GM18519 (cell line): ENCODE measurements around the gene BCAS3.

Source experiments
- ATAC-seq: cut with Tn5 transposase; IDR thresholded peaks from one replicate; pipeline ENCODE4 v1.9.1; 2021; ENCODE audit warnings: mild to moderate bottlenecking, moderate library complexity; ENCODE audit not compliant: unreplicated experiment, low FRiP score

Gene BCAS3

DNA sequence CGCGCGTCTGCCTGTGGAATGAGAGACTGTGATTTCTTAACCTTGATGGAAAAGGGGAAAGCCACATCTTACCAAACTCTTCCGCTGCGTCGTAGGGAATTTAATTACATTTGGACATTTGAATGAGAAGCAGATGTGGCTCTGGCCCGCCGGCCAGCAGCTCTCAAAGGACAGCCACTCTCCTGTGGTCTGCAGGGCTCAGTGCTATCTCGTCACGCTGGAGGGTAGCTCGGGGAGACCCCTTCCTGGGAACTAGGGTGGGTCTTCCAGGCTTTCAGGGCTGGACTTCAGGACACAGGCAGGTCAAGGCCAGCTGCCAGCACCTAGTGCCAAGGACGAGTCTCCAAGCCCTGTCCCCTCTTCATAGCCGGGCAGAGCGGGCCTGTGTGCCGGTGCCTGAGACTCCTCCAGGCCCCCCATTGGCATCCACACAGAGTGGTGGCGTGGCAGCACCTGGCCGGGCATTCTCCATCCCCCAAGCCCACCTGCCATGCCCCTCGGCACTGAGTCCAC, 706.1 kb downstream of the BCAS3 start:
- no peak for ATAC-seq

DNA sequence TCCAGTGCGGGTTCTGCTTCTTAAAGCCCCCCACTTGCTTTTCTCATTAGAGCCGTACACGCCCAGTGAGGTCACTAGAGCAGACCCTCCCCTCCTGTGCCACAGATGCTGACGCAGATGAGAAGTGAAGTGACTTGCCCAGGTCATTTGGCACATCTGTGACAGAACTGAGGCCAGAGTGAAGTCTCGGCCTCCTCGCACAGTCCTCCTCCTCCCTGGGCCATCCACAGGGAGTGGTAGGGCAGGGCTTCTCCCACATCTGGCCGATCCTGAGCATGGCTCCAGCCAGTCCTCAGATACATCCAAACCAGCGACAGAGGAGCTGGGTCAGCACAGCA, 706.7 kb downstream of the BCAS3 start:
- ATAC-seq = no peak

DNA sequence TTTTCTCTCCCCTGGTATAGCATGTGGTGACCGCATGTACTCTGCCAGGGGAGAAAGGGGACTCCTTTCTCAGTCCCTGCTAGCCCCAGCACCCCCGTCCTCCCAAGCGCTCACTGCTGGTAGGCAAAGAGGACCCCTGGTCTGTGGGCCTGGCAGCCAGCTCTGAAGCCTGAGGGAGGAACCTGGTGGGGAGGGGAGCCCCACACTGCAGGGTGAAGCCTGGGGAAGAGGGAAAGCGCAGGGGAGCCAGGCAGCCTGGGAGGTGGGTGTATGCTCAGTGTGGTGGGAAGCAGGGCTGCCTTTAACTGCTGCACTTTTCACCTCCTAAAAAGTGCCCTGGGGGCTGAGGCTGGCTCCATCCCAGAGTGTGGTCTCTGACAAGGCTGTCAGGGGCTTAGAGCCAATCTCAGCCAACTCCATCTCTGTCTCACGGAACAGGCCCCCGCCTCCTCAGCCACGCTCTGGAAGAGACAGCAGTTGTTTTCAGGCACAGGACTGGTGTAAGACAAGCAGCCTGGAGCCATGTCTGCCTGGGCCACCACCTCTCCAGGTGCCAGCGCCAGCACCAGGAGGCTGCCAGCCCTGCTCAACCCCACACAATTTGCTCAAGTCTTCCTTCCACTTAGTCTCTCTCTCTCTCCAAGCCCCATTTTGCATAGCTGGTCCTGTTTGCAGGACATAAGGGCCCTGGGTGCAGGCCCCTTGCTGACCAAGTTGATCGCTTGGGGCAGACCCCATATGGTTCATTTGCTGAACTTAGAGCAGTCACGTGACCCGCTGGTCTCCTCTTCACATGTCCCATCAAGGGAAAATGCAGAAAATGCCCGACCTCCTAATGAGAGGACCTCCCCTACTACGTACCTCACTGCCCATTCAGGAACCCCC, 707.3 kb downstream of the BCAS3 start:
- no peak for ATAC-seq

DNA sequence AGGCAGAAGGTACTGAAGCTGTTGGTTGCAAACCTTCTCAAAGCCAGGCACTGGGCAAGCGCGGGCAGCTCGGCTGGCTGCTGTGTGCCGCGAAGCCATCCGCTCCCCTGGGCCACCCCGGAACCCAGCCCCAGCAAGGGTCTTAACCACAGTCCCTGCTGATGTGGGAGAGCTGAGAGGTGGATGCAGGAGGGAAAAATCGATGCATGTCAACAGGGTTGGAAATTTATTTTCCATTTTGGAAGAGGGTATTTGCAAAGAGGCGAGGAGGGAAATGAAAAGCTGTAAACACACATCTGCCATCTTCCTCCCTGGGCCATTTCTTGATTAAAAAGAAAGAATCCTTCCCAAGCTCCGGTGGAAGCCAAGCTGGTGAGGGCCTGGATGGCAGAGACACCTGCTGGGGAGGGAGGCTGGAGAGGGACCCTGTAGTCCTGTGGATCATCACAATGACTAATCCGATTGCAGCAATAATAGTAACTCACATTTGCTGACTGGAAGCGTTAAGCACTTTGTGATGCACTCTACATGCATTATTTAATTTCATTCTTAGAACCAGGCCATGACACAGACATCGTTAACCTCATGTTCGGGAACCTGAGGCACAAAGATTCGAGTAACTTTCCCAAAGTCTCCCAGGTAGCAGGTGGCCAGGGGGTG, 708.1 kb downstream of the BCAS3 start:
- no peak for ATAC-seq

DNA sequence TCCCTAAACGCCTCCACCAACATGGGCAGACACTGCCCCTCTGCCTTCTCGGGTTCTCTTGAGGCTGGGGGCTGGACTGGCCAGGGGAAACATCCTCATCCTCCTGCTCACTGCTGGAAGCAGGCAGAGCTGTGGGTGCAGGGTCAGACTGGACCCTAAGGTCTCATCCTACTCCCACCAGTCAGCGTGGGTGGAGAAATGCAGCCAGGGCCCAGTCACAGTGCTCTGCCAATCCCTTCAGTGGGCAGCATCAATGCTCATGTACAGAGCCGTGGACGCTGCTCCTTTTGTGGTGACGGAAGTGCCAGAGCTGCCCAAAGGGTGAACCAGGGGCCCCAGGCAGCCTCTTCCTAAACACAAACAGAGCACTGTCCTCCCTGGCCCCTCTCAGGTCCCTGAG, 708.6 kb downstream of the BCAS3 start:
- no peak for ATAC-seq

DNA sequence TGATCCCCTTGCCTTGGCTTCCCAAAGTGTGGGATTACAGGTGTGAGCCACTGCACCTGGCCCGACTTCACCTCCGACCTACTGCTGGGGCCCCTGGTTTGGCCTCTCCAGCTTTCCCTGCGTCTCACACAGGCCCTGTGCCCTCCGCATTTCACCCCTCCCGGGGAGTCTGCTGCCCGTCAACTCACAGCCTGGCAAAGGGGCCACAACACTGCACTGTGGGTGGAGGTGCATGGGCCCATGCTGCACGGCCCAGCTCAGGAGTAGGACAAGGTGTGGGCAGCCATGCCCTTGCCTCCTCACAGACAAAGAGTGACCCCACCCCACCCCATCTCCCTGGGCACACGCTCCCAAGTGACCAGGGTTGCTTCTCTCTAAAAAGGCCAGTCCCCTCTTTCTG, 709.4 kb downstream of the BCAS3 start:
- no peak for ATAC-seq

DNA sequence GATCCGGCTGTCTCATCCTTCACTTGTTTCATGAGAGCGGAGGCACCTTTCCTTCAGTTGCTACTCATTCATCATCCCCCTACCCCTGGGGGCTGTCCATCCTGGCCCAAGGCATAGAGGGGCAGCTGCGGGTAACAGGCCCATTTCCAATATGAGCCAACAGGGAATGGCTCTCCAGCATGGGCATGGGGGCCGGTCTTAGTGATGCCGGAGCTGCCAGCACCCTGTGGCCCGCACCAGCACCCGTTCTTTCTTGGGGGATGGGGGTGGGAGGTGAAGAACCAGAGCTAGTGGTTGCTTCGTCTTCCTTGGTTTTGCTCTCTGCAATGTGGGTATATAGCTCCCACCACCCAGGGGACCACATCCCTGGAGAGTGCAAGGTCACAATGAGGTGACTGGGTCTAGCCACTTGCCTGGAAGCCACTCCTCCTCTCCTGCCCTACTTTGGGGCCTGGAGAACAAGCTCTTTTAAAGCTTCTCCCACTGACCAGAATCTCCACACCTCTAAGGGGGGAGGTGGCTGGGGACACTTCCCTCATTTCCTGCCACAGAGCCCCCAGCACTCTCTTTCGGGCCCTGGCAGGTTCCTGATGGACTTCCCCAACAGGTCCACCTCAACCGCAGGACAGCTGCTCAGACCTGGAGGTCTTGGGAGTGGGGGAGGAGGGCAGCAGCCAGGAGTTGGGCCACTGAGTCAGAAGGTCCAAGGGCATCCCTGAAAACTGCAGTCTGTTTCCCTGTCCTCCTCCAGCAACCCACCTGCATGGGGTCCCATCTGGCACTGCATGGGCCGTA, 710.1 kb downstream of the BCAS3 start:
- no peak for ATAC-seq

DNA sequence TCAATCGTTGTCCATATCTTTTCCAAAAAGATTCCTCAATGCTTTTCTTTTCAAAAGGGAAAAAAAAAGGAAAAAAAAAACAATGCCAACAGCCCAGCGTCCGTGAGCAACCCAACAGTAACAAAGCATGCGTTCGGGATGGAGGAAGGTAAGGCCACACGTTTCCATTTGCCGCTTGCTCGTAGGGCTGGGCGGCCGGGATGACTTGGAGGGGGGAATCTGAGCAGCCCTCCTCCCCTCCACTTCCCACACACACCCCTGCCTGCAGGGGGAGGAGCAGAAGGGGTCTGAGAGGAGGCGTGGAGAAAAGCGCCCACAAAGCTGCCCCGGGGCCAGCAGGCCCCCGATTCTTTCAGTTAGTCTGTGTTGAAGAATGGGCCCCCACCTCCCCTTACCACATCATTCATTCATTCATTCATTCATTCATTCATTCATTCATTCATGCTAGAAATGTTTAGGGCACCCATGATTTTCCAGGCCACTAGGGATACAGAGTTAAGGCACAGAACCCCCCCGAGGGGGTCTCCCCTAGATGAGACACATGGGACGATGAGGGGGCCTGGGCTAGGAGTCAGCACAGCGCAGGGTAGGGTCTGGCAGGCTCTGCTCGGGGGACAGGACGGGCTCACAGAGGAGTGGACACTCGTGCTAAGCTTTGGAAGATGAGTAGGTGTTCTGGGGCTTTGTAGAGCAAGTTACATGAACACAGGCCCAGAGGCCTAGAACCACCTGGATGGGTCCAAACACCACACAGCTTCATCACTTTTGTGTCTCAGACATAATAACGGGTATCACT, 711.1 kb downstream of the BCAS3 start:
- ATAC-seq = no peak

DNA sequence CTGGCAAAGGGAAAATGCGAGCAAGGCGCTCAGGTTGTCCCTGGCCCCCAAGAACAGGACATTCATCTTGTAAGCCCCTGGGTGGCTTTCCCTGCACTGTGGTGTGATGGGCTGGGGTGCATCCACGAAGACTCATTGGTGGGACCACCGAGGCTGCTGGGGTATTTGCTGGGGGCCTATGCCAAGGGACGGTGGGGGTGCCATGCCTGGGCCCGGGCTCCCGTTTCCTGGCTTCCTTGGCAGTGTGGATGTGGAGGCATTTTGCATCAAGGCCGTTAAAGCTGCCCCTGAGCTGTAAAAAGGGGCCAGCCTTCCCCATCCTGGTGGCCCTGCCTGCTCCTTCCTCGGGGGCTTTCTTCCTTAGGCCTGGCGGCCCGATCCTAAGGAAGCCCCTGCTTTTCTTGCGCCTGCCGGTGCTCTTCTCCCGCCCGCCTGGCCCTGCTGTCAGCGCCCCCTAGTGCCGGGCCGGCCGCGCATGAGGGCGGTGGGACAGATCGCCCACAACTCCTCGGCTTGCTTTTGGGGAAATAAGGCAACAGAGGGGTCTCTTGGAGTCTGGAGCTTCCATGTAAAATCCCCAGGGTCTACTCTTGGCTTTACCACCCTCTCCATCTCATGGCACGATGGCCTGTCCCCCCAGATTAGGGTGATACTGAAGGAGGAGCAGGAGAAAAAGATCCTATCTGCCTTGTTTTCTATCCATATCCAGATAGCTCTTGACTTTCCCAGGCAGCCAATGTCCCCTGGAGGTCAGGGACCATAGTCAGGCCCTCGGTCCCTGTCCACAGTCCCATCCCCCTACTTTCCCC, 712.2 kb downstream of the BCAS3 start:
- ATAC-seq = no peak

DNA sequence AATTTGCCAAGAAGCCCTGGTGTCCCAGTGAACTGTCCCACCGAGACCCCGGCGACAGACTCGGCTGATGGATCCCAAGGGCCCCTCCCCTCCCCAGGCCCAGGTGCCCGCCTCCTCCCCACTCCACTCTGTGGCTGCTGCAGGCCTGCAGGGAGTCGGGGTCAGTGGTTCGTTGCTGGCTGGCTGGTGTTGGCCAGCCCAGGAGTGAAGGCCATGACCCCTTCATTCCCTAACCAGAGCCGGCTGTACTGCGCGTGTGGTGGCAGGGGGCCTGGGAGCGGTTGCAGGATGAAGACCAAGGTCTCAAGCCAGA, 712.8 kb downstream of the BCAS3 start:
- no peak for ATAC-seq

DNA sequence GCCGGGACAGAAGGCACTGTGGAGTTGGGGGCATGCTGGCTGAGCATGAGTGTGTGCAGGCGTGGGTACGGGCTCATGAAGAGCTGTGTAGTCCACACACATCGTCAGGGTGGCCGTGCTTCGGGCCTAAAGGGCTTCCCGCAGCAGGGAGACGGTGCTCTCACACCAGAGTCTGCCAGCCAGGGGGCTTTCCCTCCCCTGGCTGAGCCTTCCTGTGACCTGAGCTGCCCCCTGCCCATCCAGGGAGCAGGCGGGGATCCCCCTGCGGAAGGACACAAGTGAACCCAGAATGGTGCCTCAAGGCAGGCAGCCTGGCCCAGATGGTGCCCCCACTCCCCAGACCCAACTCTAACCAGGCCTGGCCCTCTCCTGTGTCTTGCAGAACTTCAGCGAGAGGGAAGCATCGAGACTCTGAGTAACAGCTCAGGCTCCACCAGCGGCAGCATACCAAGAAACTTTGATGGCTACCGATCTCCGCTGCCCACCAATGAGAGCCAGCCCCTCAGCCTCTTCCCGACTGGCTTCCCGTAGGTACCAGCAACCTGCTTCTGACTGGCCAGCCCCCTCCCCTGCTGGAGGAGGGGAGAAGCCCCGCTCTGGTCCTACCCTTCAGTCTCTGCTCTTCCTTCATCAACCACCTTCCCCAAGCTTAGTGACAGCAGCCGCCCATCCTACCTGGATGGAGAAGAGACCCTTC, 714.1 kb downstream of the BCAS3 start:
- ATAC-seq = no peak

DNA sequence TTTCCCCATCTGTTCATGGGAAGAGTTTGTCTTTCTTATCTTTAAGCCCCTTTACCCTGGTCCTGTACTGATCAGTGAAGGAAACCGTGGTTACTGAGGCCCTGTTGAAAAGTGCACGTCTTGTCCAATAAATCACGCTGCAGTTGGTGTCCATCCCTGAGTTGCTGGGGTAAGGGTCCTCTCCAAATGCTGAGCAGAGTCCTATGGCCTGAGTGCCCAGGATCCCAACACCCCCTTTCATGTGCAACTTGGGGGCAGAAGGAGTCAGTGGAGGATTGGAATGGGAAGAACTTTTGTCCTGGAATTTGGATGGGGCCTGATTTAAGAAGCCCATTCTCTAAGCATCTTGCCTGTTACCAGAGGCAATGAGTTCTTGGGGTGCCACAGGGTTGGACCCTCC, 715.0 kb downstream of the BCAS3 start:
- no peak for ATAC-seq

DNA sequence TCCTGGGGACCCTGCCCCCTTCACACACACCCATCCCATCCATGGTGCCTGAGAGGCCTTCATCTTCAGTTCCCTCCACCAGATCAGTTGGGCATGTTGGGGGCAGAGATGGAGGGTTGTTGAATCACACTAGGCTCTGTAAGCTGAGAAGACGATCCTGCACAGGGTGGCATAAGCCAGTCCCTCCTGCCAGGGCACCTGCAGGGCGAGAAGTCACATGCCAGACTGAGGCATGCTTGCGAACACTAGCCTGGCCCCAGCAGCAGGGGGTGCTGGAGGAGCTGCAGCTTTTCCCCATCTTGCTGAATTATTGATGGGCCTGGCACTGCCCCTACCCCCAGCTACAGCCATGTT, 715.9 kb downstream of the BCAS3 start:
- no peak for ATAC-seq

DNA sequence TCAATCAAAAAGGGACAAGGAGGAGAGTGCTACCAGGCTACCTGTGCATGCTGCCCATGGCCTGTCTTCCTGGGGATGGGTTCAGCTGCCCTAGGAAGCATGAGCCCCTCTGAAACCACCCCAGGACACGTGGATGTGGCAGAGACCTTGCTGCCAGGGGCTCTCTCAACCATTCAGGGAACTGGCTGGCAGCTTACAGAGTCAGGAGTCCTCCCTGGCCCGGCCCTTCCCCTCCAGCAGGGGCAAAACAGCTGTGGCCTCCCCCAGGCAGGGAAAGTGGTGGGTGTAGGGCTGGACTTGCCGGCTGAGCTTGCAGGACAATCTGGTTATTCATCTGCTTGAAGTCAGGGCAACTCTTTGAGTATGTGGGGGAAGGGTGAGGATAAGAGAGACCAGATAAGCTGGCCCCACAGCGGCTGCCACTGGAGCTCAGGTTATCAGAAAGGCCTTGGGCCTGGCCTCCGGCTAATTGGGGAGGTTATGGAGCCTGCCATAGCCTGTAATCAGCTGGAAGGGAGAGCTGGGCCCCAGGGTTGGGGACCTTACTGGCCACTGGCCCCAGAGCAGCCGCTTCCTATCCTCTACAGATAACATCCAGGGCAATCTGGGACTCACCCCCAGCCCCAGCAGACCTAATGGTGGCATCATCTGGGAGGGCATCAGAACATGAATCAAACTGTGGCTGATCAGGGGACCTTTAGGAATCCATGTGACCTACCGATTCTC, 716.4 kb downstream of the BCAS3 start:
- no peak for ATAC-seq

DNA sequence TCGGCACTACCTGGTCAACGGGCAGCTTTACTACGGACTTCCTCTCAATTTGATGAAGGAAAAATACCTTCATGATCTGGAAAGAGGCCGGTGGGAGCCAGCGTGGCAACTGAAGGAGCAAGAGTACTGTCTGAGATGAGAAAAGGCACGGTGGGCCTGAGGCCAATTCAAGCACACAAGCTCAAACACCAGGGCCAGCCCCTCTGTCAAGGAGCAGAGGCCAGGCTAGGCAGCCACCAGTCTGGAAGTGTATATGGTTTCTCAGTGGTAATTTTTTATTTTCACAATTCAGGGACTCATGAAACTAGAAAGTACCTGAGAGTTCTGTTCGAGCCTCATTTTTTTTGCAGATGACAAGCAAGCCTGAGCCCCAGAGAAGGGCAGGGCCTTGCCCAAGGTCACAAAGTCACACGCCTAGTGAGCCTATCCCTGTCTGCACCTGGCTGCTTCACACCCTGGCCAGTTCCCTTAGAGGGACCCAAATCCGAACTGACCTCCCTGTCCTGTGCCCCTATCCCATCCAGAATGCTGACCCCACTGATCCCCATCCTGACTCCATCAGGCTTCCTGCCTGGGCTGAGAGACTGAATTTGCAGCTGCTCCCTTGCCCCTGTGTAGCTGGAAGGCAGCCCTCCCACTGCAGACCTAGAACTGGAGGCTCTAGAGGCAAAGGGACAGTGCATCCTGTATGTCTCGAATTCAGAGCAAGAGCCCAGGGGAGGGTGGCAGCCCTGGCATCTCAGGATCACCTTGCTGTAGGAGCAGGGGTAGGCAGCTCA, 717.2 kb downstream of the BCAS3 start:
- no peak for ATAC-seq

DNA sequence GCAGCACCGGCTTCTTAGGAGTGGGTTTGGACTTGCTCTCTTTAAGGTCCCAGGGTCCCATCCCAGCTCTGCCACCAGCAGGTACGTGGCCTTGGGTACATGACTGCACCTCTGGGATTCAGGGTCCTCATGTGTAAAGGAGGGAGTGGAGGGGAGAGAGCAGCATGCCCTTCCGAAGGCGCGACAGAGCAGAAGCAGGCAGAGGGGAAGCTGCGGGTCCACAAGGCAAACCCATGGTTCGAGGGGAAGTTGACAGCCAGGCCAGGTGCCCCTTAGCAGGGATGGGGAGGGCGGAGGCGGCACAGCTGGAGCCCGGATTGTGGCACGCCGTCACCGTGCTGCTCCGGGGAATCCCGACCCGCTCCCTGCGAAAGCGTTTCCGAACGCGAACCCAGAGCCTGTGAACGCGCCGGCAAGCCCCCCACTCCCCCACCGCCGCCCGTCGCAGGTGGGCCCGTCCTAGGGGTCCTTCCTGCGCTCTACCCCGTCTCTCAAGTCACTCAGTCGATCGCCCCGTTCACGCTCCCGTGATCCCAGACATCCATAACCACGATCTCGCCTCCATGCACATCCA, 717.8 kb downstream of the BCAS3 start:
- no peak for ATAC-seq

DNA sequence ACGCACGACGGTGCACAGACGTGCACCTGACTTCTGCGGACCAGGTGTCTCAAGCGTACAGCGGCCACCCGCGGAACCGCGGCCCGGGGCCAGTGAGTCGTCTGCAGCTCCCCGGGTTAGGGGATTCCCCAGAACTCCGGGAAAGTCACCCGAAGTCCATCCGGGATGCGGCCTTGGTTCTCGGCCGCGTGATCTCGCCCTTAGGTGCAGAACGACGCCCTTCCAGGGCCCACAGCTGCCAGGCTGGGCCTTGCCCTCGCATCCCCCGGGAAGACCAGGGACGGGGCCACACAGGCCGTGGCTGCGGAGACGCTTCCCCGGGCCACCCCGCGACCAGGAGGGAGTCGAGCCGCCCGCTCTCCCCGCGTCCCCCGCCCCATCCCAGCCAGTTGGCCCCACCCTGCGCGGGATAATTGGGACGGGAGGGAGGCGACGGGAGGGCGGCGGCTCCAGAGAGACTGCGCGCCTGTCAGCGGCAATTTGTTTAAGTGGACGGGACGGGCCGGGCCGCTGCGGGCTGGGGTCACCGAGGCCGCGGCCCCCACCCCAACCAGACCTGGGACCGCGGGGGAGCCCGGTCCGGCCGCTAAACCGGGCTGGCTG, 718.4 kb downstream of the BCAS3 start:
- ATAC-seq = no peak
